Neural progenitor cell (in vitro differentiated cells): ENCODE measurements around the gene CCDC85C.

ENCODE experiments used
- EZH2 ChIP-seq: fragments of 200-600 bp; sonication (generic); IDR thresholded peaks from 2 replicates; pipeline ENCODE4 v1.6.1; 2017; ENCODE audit warnings: antibody characterized with exemption, mild to moderate bottlenecking, moderate library complexity
- TF ChIP-seq, protein P1 (sequence below): fragments of 200-600 bp; sonication (generic); IDR thresholded peaks from 2 replicates; pipeline ENCODE4 v1.5.1; 2017; ENCODE audit warnings: antibody characterized with exemption, mild to moderate bottlenecking

DNA sequence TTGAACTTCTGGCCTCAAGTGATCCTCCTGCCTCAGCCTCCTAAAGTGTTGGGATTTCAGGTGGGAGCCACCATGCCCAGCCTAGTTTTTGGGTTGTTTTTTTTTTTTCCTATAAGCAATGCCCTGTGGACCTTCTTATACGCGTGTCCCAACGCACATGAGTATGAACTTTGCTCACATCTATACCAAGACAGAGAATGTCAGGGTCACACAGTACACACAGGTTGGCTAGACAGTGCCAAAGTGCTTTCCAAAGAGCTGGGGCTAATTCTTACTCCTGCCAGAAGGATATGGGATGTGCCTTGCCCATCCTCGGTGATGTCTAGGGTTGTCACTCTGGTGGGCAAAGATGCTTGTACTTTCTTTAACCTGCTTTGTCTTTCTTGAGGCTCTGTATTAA is 7.6 kb upstream of the CCDC85C start:
- TF ChIP-seq, protein P1, sequence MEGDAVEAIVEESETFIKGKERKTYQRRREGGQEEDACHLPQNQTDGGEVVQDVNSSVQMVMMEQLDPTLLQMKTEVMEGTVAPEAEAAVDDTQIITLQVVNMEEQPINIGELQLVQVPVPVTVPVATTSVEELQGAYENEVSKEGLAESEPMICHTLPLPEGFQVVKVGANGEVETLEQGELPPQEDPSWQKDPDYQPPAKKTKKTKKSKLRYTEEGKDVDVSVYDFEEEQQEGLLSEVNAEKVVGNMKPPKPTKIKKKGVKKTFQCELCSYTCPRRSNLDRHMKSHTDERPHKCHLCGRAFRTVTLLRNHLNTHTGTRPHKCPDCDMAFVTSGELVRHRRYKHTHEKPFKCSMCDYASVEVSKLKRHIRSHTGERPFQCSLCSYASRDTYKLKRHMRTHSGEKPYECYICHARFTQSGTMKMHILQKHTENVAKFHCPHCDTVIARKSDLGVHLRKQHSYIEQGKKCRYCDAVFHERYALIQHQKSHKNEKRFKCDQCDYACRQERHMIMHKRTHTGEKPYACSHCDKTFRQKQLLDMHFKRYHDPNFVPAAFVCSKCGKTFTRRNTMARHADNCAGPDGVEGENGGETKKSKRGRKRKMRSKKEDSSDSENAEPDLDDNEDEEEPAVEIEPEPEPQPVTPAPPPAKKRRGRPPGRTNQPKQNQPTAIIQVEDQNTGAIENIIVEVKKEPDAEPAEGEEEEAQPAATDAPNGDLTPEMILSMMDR, result no peak
- no peak for TF ChIP-seq EZH2
